Right lobe of liver (tissue), 6 donors: ENCODE results near the gene GRIK2. TPM values are rescaled to one million over a fixed set of nuclear protein-coding genes. Genes with fewer than 3 reads are reported as not detected.

Source experiments
- ATAC-seq, 4 donors: fragments of 200-7000 bp; cut with Tn5 transposase; one replicate each; pipeline ENCODE4 v1.9.1; 2020; ENCODE audit warnings: mild to moderate bottlenecking in 4 of 4, moderate library complexity in 4 of 4
- DNase-seq, 3 donors: peaks; one replicate each; pipeline ENCODE4 v3.0.0-alpha.2; 2020
- H3K27ac ChIP-seq, 3 donors: fragments of 200-600 bp; one replicate each; pipeline ENCODE4 v1.8.0; 2022
- H3K27me3 ChIP-seq, 2 donors: fragments of 200-600 bp; one replicate each; pipeline ENCODE4 v1.8.0; 2022
- H3K36me3 ChIP-seq, 4 donors: fragments of 200-600 bp; sonication (generic) in 1 of 4; one replicate each; pipeline versions ENCODE4 v1.5.1 to v1.8.0; 2017 to 2022; ENCODE audit warnings: control low read depth in 1 of 4
- H3K4me1 ChIP-seq, 4 donors: fragments of 200-600 bp; sonication (generic) in 1 of 4; one replicate each; pipeline versions ENCODE4 v1.5.1 to v1.8.0; 2017 to 2022; ENCODE audit warnings: control low read depth in 1 of 4
- H3K4me3 ChIP-seq, 3 donors: fragments of 200-600 bp; one replicate each; pipeline ENCODE4 v1.8.0; 2022
- H3K9me3 ChIP-seq, 4 donors: fragments of 200-600 bp; sonication (generic) in 1 of 4; one replicate each; pipeline versions ENCODE4 v1.5.1 to v1.8.0; 2017 to 2022; ENCODE audit warnings: control low read depth in 1 of 4
- CTCF ChIP-seq, 4 donors: fragments of 200-600 bp in 3 of 4; fragments of 450-650 bp in 1 of 4; IDR thresholded peaks; one replicate each; pipeline versions ENCODE4 v1.5.1 to v1.8.0; 2016 to 2022; ENCODE audit warnings: antibody characterized with exemption in 4 of 4, mild to moderate bottlenecking in 2 of 4
- POLR2A ChIP-seq: fragments of 450-650 bp; IDR thresholded peaks from one replicate; pipeline ENCODE4 v1.6.1; 2017; ENCODE audit warnings: antibody characterized with exemption, mild to moderate bottlenecking
- WGBS: methylation state at CpG from one replicate; pipeline ENCODE4 v1.1.6; 2018; ENCODE audit warnings: low coverage, low lambda C conversion rate; ENCODE audit not compliant: insufficient coverage; ENCODE audit errors: missing lambda C conversion rate; 5-methylcytosine and 5-hydroxymethylcytosine counted together
- intact Hi-C, 2 donors: fragments of 100-400 bp; cut with DNase I; formaldehyde crosslinking; loops; one replicate each; pipeline versions ENCODE4 v1.11.2 to v1.14.1; 2022
- total RNA-seq, 6 experiments: library from RNA; depleted of rRNA in 2 of 6; stranded (reverse); fragments of >200 nt in 2 of 6; fragmentation: NEBNext Ultra II Directional in 3 of 6; extraction: Animal tissue kit (Norgen Biotek cat#: 25700) in 3 of 6; gene quantifications; one replicate each; pipeline versions ENCODE4 v1.1.0 to v1.2.4, GENCODE V29; 2016 to 2023
- donor health status: DM: no; HTN: yes; CAD: no.
- donor health status: DM: no; HTN: no; CAD: no.
- donor health status: DM: no; HTN: no; CAD: no.
- donor health status: DM: no; HTN: yes; CAD: no.
- donor health status: DM: no; HTN: yes; CAD: no.

GRIK2 gene
- total RNA-seq, 6 experiments from 2014 or later: 0.04 to 0.24 (median 0.09) TPM; not detected in 3

- ATAC-seq (no peak), DNase-seq (no peak)
- H3K9me3 ChIP-seq: no peaks in the 10 kb centered on the region
- no peaks in the 10 kb centered on the region for H3K36me3 ChIP-seq
- H3K4me3 ChIP-seq: no peak overlapping the region
- no peaks in the 10 kb centered on the region for H3K4me1 ChIP-seq
- TF ChIP-seq CTCF (IDR thresholded peaks at IDR 0.05) (no peak), POLR2A (no peak)
- intact Hi-C loops: no loop called here
- no peaks in the 10 kb centered on the region for H3K27me3 ChIP-seq
- no peak overlapping the region for H3K27ac ChIP-seq
These were observed 20.3 kb downstream of the GRIK2 start for GRCh38 chr6:101413773-101414172.

- Histone ChIP-seq H3K4me1 (no peaks in the 10 kb centered on the region), H3K9me3 (no peaks in the 10 kb centered on the region), H3K4me3 (no peak overlapping the region), H3K27me3 (no peaks in the 10 kb centered on the region), H3K27ac (no peak overlapping the region), H3K36me3 (no peaks in the 10 kb centered on the region)
- DNase-seq (no peak), ATAC-seq (no peak)
- WGBS: 80% methylated on average over 1 of the region's 1 CpG
- TF ChIP-seq CTCF (IDR thresholded peaks at IDR 0.05) (no peak), POLR2A (no peak)
- intact Hi-C loops: no loop called here
These were observed 24.4 kb downstream of the GRIK2 start for GRCh38 chr6:101417900-101418299.

- H3K9me3 ChIP-seq: no peaks in the 10 kb centered on the region
- intact Hi-C loops: no loop called here
- no peaks in the 10 kb centered on the region for H3K36me3 ChIP-seq
- WGBS: 61% methylated on average over 1 of the region's 1 CpG
- TF ChIP-seq CTCF (IDR thresholded peaks at IDR 0.05): no peak
- no peak for TF ChIP-seq POLR2A
- ATAC-seq: no peak
- no peaks in the 10 kb centered on the region for H3K4me1 ChIP-seq
- H3K27me3 ChIP-seq: no peaks in the 10 kb centered on the region
- H3K27ac ChIP-seq: no peak overlapping the region
- H3K4me3 ChIP-seq: no peak overlapping the region
- no peak for DNase-seq
These were observed 28.7 kb downstream of the GRIK2 start for GRCh38 chr6:101422251-101422650.

GRCh38 chr6:101422811-101423210, 29.3 kb downstream of the GRIK2 start:
- no peak overlapping the region for H3K4me3 ChIP-seq
- ATAC-seq (no peak), DNase-seq (no peak)
- no peak overlapping the region for H3K27ac ChIP-seq
- intact Hi-C loops: no loop called here
- H3K36me3 ChIP-seq: no peaks in the 10 kb centered on the region
- 64% methylated on average over 1 of the region's 1 CpG for WGBS
- no peak for TF ChIP-seq CTCF (IDR thresholded peaks at IDR 0.05)
- TF ChIP-seq POLR2A: no peak
- no peaks in the 10 kb centered on the region for H3K4me1 ChIP-seq
- no peaks in the 10 kb centered on the region for H3K27me3 ChIP-seq
- no peaks in the 10 kb centered on the region for H3K9me3 ChIP-seq

GRCh38 chr6:101429270-101429669, 35.8 kb downstream of the GRIK2 start:
- Histone ChIP-seq H3K4me1 (no peaks in the 10 kb centered on the region), H3K4me3 (no peak overlapping the region), H3K27ac (no peak overlapping the region), H3K36me3 (no peaks in the 10 kb centered on the region), H3K27me3 (no peaks in the 10 kb centered on the region), H3K9me3 (no peaks in the 10 kb centered on the region)
- intact Hi-C loops: no loop called here
- 70% methylated on average over 1 of the region's 1 CpG for WGBS
- TF ChIP-seq POLR2A (no peak), CTCF (IDR thresholded peaks at IDR 0.05) (no peak)
- ATAC-seq: no peak
- DNase-seq: no peak
